DND-41 (cell line): ENCODE measurements around the gene CXXC1.

Source experiments
- ATAC-seq: fragments of 200-7000 bp; cut with Tn5 transposase; 3 replicates; pipeline ENCODE4 v1.9.1; 2021; ENCODE audit warnings: low read depth; ENCODE audit not compliant: insufficient read depth
- DNase-seq: peaks from one replicate; pipeline ENCODE4 v3.0.0-alpha.2; 2020
- H2AFZ ChIP-seq: 2 replicates; pipeline ENCODE4 v1.6.0; 2012; ENCODE audit warnings: low read depth, low read length
- H3K27ac ChIP-seq: 2 replicates; pipeline ENCODE4 v1.5.1; 2012; ENCODE audit warnings: low read length, inconsistent platforms
- H3K27me3 ChIP-seq: fragments of 200-600 bp; sonication (generic); 2 replicates; pipeline ENCODE4 v1.6.0; 2012; ENCODE audit warnings: low read length, mild to moderate bottlenecking, inconsistent platforms; ENCODE audit not compliant: insufficient read depth, poor library complexity
- H3K36me3 ChIP-seq: 2 replicates; pipeline ENCODE4 v1.5.1; 2012; ENCODE audit warnings: low read length, inconsistent platforms; ENCODE audit not compliant: insufficient read depth
- H3K4me1 ChIP-seq: 2 replicates; pipeline ENCODE4 v1.5.1; 2012; ENCODE audit warnings: mild to moderate bottlenecking, low read length; ENCODE audit not compliant: insufficient read depth
- H3K4me2 ChIP-seq: 2 replicates; pipeline ENCODE4 v1.6.0; 2012; ENCODE audit warnings: mild to moderate bottlenecking, moderate library complexity, low read length, inconsistent platforms; ENCODE audit not compliant: insufficient read depth
- H3K4me3 ChIP-seq, 2 experiments: fragments of 200-600 bp in 1 of 2; shearing (Covaris generic) in 1 of 2; 2 replicates each; pipeline ENCODE4 v1.5.1; 2012 to 2016; ENCODE audit warnings: inconsistent platforms in 2 of 2, low read length in 2 of 2, mild to moderate bottlenecking in 2 of 2, low read depth in 1 of 2, moderate library complexity in 1 of 2
- H3K79me2 ChIP-seq: 2 replicates; pipeline ENCODE4 v1.6.0; 2012; ENCODE audit warnings: low read length, inconsistent platforms; ENCODE audit not compliant: insufficient read depth
- H3K9ac ChIP-seq: 2 replicates; pipeline ENCODE4 v1.6.0; 2012; ENCODE audit warnings: low read depth, mild to moderate bottlenecking, inconsistent platforms, low read length, moderate library complexity
- H3K9me3 ChIP-seq: 2 replicates; pipeline ENCODE4 v1.5.1; 2012; ENCODE audit warnings: low read length, moderate library complexity, mild to moderate bottlenecking, inconsistent platforms; ENCODE audit not compliant: insufficient read depth, severe bottlenecking
- H4K20me1 ChIP-seq: 2 replicates; pipeline ENCODE4 v1.6.0; 2012; ENCODE audit warnings: low read length; ENCODE audit not compliant: insufficient read depth
- CTCF ChIP-seq: IDR thresholded peaks from 2 replicates; pipeline ENCODE4 v1.5.1; 2012; ENCODE audit warnings: borderline replicate concordance, low read length, moderate library complexity, mild to moderate bottlenecking; ENCODE audit not compliant: poor library complexity, severe bottlenecking; ENCODE audit errors: extremely low read depth
- EZH2 ChIP-seq: IDR thresholded peaks from 3 replicates; pipeline ENCODE4 v1.6.1; 2012; ENCODE audit warnings: borderline replicate concordance, low read depth, mild to moderate bottlenecking, moderate library complexity, low read length, inconsistent platforms; ENCODE audit not compliant: severe bottlenecking

The CXXC1 gene

GRCh38 chr18:50285071-50285470 is 2.4 kb downstream of the CXXC1 start:
- no peak overlapping the region for H3K9ac ChIP-seq
- H3K27me3 ChIP-seq: no peaks in the 10 kb centered on the region
- ATAC-seq (no peak), DNase-seq (no peak)
- H4K20me1 ChIP-seq: peaks cover 6% of the 10 kb centered on the region; the same call in 1 of the 2 replicates
- H3K4me3 ChIP-seq: no peak overlapping the region
- peaks cover 50% of the 10 kb centered on the region for H3K36me3 ChIP-seq
- no peak overlapping the region for H3K27ac ChIP-seq
- H3K4me2 ChIP-seq: peak overlapping the region; percentile 3; the same call in 1 of the 2 replicates
- peaks cover 44% of the 10 kb centered on the region for H3K4me1 ChIP-seq
- H2AFZ ChIP-seq: no peak overlapping the region
- H3K9me3 ChIP-seq: no peaks in the 10 kb centered on the region
- TF ChIP-seq CTCF: no peak
- TF ChIP-seq EZH2: no peak
- H3K79me2 ChIP-seq: peaks cover 50% of the 10 kb centered on the region

GRCh38 chr18:50284255-50284885 is 3.1 kb downstream of the CXXC1 start:
- no peak for ATAC-seq
- Histone ChIP-seq H3K9me3 (no peaks in the 10 kb centered on the region), H3K4me1 (peaks cover 51% of the 10 kb centered on the region), H3K36me3 (peaks cover 56% of the 10 kb centered on the region), H3K79me2 (peaks cover 57% of the 10 kb centered on the region), H3K4me2 (peak overlapping the region; percentile 3; the same call in 1 of the 2 replicates), H3K27ac (no peak overlapping the region), H3K9ac (no peak overlapping the region), H4K20me1 (peaks cover 6% of the 10 kb centered on the region; the same call in 1 of the 2 replicates), H3K4me3 (no peak overlapping the region), H3K27me3 (no peaks in the 10 kb centered on the region), H2AFZ (no peak overlapping the region)
- no peak for TF ChIP-seq EZH2
- TF ChIP-seq CTCF: no peak
- DNase-seq: no peak

- no peak overlapping the region; the same call in 1 of the 2 replicates for H3K27ac ChIP-seq
Measured at GRCh38 chr18:50283469-50284209, 3.9 kb downstream of the CXXC1 start.

More at GRCh38 chr18:50283469-50284209, 3.9 kb downstream of the CXXC1 start:
- H3K27me3 ChIP-seq: no peaks in the 10 kb centered on the region
- ATAC-seq (no peak), DNase-seq (no peak)
- no peak overlapping the region for H2AFZ ChIP-seq
- no peak overlapping the region for H3K4me2 ChIP-seq
- peaks cover 58% of the 10 kb centered on the region for H3K4me1 ChIP-seq
- no peak overlapping the region for H3K9ac ChIP-seq
- H3K79me2 ChIP-seq: peaks cover 64% of the 10 kb centered on the region
- no peak for TF ChIP-seq EZH2
- TF ChIP-seq CTCF: no peak
- peaks cover 64% of the 10 kb centered on the region for H3K36me3 ChIP-seq
- peaks cover 10% of the 10 kb centered on the region; the same call in 1 of the 2 replicates for H4K20me1 ChIP-seq
- no peak overlapping the region for H3K4me3 ChIP-seq
- H3K9me3 ChIP-seq: no peaks in the 10 kb centered on the region
